Measurements from ENCODE around the gene MRPL36. TPM values are rescaled to one million over a fixed set of nuclear protein-coding genes. Genes with fewer than 3 reads are reported as not detected.
"Not testable (repeated sequence)": the region's sequence is repeated elsewhere in the genome, so short reads cannot be mapped to it uniquely, and the experiment has no call there.

MRPL36 gene
- total RNA-seq, 2 donors from 2014 or later, result 47.9 to 66.3 TPM

- Histone ChIP-seq H3K36me3 (no peaks in the 10 kb centered on the region), H3K9me3 (no peaks in the 10 kb centered on the region), H3K27me3 (replicated peaks; ENCODE audit: insufficient read depth) (no peaks in the 10 kb centered on the region), H3K4me3 (no peak overlapping the region), H3K4me1 (replicated peaks) (no peaks in the 10 kb centered on the region), H3K27ac (no peak overlapping the region)
- TF ChIP-seq POLR2AphosphoS5 (IDR thresholded peaks at IDR 0.05) (no peak), POLR2A (IDR thresholded peaks at IDR 0.05) (no peak)
- TF ChIP-seq, protein P1, sequence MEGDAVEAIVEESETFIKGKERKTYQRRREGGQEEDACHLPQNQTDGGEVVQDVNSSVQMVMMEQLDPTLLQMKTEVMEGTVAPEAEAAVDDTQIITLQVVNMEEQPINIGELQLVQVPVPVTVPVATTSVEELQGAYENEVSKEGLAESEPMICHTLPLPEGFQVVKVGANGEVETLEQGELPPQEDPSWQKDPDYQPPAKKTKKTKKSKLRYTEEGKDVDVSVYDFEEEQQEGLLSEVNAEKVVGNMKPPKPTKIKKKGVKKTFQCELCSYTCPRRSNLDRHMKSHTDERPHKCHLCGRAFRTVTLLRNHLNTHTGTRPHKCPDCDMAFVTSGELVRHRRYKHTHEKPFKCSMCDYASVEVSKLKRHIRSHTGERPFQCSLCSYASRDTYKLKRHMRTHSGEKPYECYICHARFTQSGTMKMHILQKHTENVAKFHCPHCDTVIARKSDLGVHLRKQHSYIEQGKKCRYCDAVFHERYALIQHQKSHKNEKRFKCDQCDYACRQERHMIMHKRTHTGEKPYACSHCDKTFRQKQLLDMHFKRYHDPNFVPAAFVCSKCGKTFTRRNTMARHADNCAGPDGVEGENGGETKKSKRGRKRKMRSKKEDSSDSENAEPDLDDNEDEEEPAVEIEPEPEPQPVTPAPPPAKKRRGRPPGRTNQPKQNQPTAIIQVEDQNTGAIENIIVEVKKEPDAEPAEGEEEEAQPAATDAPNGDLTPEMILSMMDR (IDR thresholded peaks at IDR 0.05), result no peak
- DNase-seq (ENCODE audit: low spot score), result no peak
- WGBS, result 87% methylated on average over 3 of the region's 3 CpGs
- intact Hi-C loops (cut with DNase I), result no loop called here
Measured at GRCh38 chr5:1791176-1791575, 8.5 kb downstream of the MRPL36 start.

GRCh38 chr5:1789834-1790471 lies 9.7 kb downstream of the MRPL36 start:
- intact Hi-C loops (cut with DNase I), result no loop called here
- TF ChIP-seq POLR2A (IDR thresholded peaks at IDR 0.05), result no peak
- TF ChIP-seq POLR2AphosphoS5 (IDR thresholded peaks at IDR 0.05), result no peak
- TF ChIP-seq, protein P1 (IDR thresholded peaks at IDR 0.05), result no peak
- Histone ChIP-seq H3K27ac (no peak overlapping the region), H3K27me3 (replicated peaks; ENCODE audit: insufficient read depth) (no peaks in the 10 kb centered on the region), H3K9me3 (no peaks in the 10 kb centered on the region), H3K4me3 (no peak overlapping the region), H3K4me1 (replicated peaks) (no peaks in the 10 kb centered on the region), H3K36me3 (no peaks in the 10 kb centered on the region)
- no peak for DNase-seq (ENCODE audit: low spot score)
- 37% methylated on average over 10 of the region's 10 CpGs for WGBS

GRCh38 chr5:1789438-1789833 lies 10.2 kb downstream of the MRPL36 start:
- 72% methylated on average over 3 of the region's 3 CpGs for WGBS
- H3K9me3 ChIP-seq; intact Hi-C loops (cut with DNase I); H3K4me1 ChIP-seq (replicated peaks); H3K4me3 ChIP-seq; H3K36me3 ChIP-seq; H3K27ac ChIP-seq; H3K27me3 ChIP-seq (replicated peaks; ENCODE audit: insufficient read depth); DNase-seq (ENCODE audit: low spot score): not testable (repeated sequence)

DNA sequence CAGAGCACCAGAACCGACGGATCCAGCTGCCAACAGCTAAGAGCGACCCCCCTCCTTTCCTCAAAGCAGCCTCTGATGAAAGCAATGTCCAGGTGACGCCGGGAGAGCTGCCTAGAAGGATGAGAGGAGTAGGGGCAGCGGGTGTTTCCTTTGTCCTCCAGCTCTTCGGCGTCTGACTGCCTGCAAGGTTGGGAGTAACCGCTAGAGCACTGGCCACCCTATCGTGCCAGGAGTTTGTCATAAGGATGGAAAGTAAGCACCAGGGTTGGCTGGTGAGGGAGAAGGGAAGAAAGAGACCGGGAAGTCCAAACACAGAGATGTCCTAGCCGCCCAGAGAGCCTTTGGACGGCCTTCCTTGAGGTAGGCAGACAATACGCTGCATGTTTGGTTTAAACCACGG lies 10.8 kb downstream of the MRPL36 start:
- TF ChIP-seq POLR2AphosphoS5 (IDR thresholded peaks at IDR 0.05) (no peak), POLR2A (IDR thresholded peaks at IDR 0.05) (no peak)
- TF ChIP-seq, protein P1 (IDR thresholded peaks at IDR 0.05), result no peak
- Histone ChIP-seq H3K4me1 (replicated peaks) (no peaks in the 10 kb centered on the region), H3K27ac (no peak overlapping the region), H3K36me3 (no peaks in the 10 kb centered on the region), H3K27me3 (replicated peaks; ENCODE audit: insufficient read depth) (no peaks in the 10 kb centered on the region), H3K4me3 (no peak overlapping the region), H3K9me3 (no peaks in the 10 kb centered on the region)
- WGBS, result 85% methylated on average over 15 of the region's 15 CpGs
- intact Hi-C loops (cut with DNase I), result no loop called here
- DNase-seq (ENCODE audit: low spot score), result no peak

DNA sequence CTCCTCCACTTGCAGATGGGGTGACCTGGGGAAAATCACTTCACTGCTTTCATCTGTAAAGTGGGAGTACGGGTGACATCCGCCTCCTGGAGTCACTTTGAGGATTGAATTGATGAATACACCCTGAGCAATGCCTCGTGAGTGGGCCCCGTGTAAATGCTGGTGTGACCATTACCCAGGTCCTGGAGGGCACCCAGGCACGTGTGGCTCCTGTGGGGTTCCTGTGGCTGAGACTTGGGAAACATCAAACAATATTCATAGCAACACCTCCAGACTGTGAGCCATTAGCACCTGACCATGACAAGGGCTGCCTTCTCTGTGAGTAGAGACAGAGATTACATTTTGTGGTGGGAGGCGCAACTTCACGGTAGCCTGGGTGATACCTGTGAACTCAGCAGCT lies 11.4 kb downstream of the MRPL36 start:
- no peaks in the 10 kb centered on the region for H3K9me3 ChIP-seq
- DNase-seq (ENCODE audit: low spot score), result no peak
- no peak overlapping the region for H3K4me3 ChIP-seq
- no peak overlapping the region for H3K27ac ChIP-seq
- H3K27me3 ChIP-seq (replicated peaks; ENCODE audit: insufficient read depth), result no peaks in the 10 kb centered on the region
- 93% methylated on average over 7 of the region's 7 CpGs for WGBS
- intact Hi-C loops (cut with DNase I), result no loop called here
- TF ChIP-seq POLR2A (IDR thresholded peaks at IDR 0.05), result no peak
- TF ChIP-seq, protein P1 (IDR thresholded peaks at IDR 0.05), result no peak
- no peak for TF ChIP-seq POLR2AphosphoS5 (IDR thresholded peaks at IDR 0.05)
- H3K36me3 ChIP-seq, result no peaks in the 10 kb centered on the region
- H3K4me1 ChIP-seq (replicated peaks), result no peaks in the 10 kb centered on the region
